MG63 (cell line): ENCODE data around the gene FTSJ1. TPM values are rescaled to one million over a fixed set of nuclear protein-coding genes. Genes with fewer than 3 reads are reported as not detected.

Experiments
- DNase-seq: peaks from one replicate; pipeline ENCODE4 v3.0.0-alpha.2; 2020
- H3K27me3 ChIP-seq: fragments of 250-450 bp; sonication (Bioruptor Pico); 2 replicates; pipeline ENCODE4 v1.5.1; 2020; ENCODE audit warnings: mild to moderate bottlenecking, moderate library complexity
- H3K36me3 ChIP-seq: fragments of 250-450 bp; sonication (Bioruptor Pico); 2 replicates; pipeline ENCODE4 v1.5.1; 2020; ENCODE audit warnings: mild to moderate bottlenecking, moderate library complexity
- H3K4me3 ChIP-seq: fragments of 250-450 bp; sonication (Bioruptor Pico); 2 replicates; pipeline ENCODE4 v1.5.1; 2020; ENCODE audit warnings: mild to moderate bottlenecking, moderate library complexity
- H3K9me3 ChIP-seq: fragments of 250-450 bp; sonication (Bioruptor Pico); 2 replicates; pipeline ENCODE4 v1.5.1; 2020; ENCODE audit warnings: mild to moderate bottlenecking, moderate library complexity
- total RNA-seq: library from RNA; depleted of rRNA; stranded (reverse); fragments of >200 nt; shearing (Covaris generic); gene quantifications from 2 replicates; pipeline ENCODE4 v1.2.3, GENCODE V29; 2014; ENCODE audit warnings: low replicate concordance; rRNA removed

The FTSJ1 gene
- total RNA-seq, 1 experiment from 2014 or later: 55.3 TPM

DNA sequence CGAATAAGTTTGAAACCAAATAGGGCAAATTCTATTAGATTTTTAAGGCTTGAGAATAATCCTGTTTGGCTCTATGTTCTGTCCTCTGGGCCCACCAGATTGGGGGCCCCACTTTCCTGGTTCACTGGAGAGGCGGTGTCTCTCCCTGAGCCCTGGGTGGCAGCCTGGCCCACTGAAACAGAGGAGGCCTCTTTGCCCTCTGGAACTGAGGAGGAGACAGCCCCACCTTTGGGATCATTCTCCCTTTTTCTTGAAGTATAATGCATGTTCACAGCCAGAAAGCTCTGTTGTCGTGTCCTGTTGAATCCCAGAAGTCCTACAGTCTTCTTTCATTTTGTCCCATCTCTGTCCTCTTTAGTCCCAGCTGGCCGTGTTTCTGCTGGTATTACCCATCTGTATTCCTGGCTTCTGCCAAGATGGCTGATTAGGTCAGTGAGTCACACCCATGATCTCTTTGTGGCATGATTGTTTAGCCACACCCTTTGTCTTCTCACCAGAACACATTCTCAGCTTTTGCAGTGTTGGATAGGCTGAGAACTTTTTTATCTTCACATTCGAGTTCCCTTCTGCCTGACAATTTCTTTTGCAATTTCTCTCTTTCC, 55.5 kb downstream of the FTSJ1 start:
- Histone ChIP-seq H3K4me3 (no peak overlapping the region), H3K36me3 (0 out of 2 replicates have a peak, but pooled peaks cover 2% of the 10 kb centered on the region), H3K9me3 (no peaks in the 10 kb centered on the region), H3K27me3 (no peaks in the 10 kb centered on the region)
- peak; percentile 71 for DNase-seq

DNA sequence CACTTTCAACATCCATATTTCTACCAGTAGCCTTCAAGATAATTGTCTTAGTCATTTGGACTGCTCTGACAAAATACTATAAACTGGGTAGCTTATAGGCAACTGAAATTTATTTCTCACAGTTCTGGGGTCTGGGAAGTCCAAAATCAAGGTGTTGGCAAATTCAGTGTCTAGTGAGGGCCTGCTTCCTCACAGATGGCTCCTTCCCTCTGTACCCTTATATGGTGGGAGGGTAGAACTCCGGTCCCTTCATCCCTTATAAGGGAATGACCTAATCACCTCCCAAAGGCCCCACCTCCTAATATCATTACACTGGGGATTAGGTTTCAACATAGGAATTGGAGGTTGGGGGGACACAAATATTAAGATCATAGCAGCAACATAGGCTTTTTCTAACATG, 56.2 kb downstream of the FTSJ1 start:
- Histone ChIP-seq H3K36me3 (no peaks in the 10 kb centered on the region), H3K9me3 (no peaks in the 10 kb centered on the region), H3K4me3 (no peak overlapping the region), H3K27me3 (no peaks in the 10 kb centered on the region)
- DNase-seq: no peak

DNA sequence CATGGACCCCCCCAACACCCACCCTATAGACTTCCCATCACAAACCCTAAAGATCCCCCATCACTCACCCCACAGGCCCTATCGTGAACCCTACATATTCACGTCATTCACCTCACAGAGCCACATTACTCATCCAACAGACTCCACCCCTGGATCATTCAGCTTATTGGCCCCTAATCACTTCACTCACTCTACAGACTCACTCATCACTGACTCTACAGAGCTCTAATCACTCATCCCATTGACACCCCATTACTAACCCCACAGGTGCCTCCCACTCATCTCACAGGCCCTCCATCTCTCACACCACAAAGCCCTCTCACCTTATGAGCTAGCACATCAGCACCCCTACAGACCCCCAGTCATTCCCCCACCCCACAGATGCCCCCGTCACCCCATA, 57.2 kb downstream of the FTSJ1 start:
- Histone ChIP-seq H3K27me3 (no peaks in the 10 kb centered on the region), H3K9me3 (no peaks in the 10 kb centered on the region), H3K4me3 (no peak overlapping the region), H3K36me3 (no peaks in the 10 kb centered on the region)
- DNase-seq: no peak

Other genes starting within 250 kb of the FTSJ1 start
- gene SSX1, start 220.8 kb upstream of the FTSJ1 start, total RNA-seq: not detected in 2 replicates
- gene SSX3, start 119.5 kb upstream of the FTSJ1 start, total RNA-seq: not detected in 2 replicates
- gene SSX4, start 92.7 kb upstream of the FTSJ1 start, total RNA-seq: not detected in 2 replicates
- not detected in 2 replicates for gene SSX4B, start 64.2 kb upstream of the FTSJ1 start, total RNA-seq
- gene SLC38A5, start 5.9 kb upstream of the FTSJ1 start, total RNA-seq: 0.79 and 2.0 TPM in 2 replicates
- 1.6 and 11.2 TPM in 2 replicates for gene PORCN, start 32.8 kb downstream of the FTSJ1 start, total RNA-seq
- gene EBP, start 45.6 kb downstream of the FTSJ1 start, total RNA-seq: 15.9 and 32.9 TPM in 2 replicates
- 2.7 and 9.3 TPM in 2 replicates for gene TBC1D25, start 63.5 kb downstream of the FTSJ1 start, total RNA-seq
- 291 and 416 TPM in 2 replicates for gene RBM3, start 98.3 kb downstream of the FTSJ1 start, total RNA-seq
- 84.9 and 95.8 TPM in 2 replicates for gene WDR13, start 121.3 kb downstream of the FTSJ1 start, total RNA-seq
- gene WAS, start 207.6 kb downstream of the FTSJ1 start, total RNA-seq: 0.79 TPM in 1 of 2 replicates, not detected in the other
- 4.1 and 13.3 TPM in 2 replicates for gene SUV39H1, start 220.5 kb downstream of the FTSJ1 start, total RNA-seq